Stomach (tissue), 4 donors: ENCODE measurements around the gene ITGA2.

Source experiments
- CTCF ChIP-seq, 7 experiments: fragments of 450-650 bp in 4 of 7; fragments of 200-600 bp in 3 of 7; sonication (generic) in 3 of 7; IDR thresholded peaks; one replicate each; pipeline ENCODE4 v1.5.1; 2016 to 2019; ENCODE audit warnings: antibody characterized with exemption in 7 of 7, control low read depth in 2 of 7, mild to moderate bottlenecking in 1 of 7
- EP300 ChIP-seq: sonication (generic); formaldehyde crosslinking; IDR thresholded peaks from one replicate; pipeline ENCODE4 v1.6.1; 2017; ENCODE audit warnings: antibody characterized with exemption
- POLR2A ChIP-seq, 4 donors: fragments of 450-650 bp; IDR thresholded peaks; one replicate each; pipeline ENCODE4 v1.6.1; 2016; ENCODE audit warnings: antibody characterized with exemption in 4 of 4, control low read depth in 2 of 4, mild to moderate bottlenecking in 1 of 4, moderate library complexity in 1 of 4

GRCh38 chr5:53017794-53018391, 28.7 kb downstream of the ITGA2 start:
- TF ChIP-seq EP300, result no peak
- TF ChIP-seq POLR2A (IDR thresholded peaks at IDR 0.05), result no peak
- no peak for TF ChIP-seq CTCF (IDR thresholded peaks at IDR 0.05)
